PC-9 (cell line): ENCODE measurements around the gene TMOD2. TPM values are rescaled to one million over a fixed set of nuclear protein-coding genes. Genes with fewer than 3 reads are reported as not detected.

ENCODE experiments used
- BruUV-seq: library from RNA; stranded (reverse); fragments of 400-500 nt; replicated peaks from 2 replicates; lab custom pipeline; 2021; lab: Mats Ljungman, UMichigan
- CTCF ChIA-PET: fragments of 300-600 bp; sonication (Branson Sonifier 250); formaldehyde crosslinking; loops from one replicate; lab custom pipeline; 2022; ENCODE audit warnings: antibody characterized with exemption; lab: Charles Lee
- POLR2A ChIA-PET: fragments of 300-600 bp; sonication (Branson Sonifier 250); formaldehyde crosslinking; loops from one replicate; lab custom pipeline; 2022; ENCODE audit warnings: antibody characterized with exemption; ENCODE audit not compliant: unreplicated experiment; lab: Charles Lee
- DNase-seq, 2 experiments: peaks; one replicate each; pipeline versions ENCODE4 v3.0.0 to v3.0.0-alpha.2; 2015 to 2022; ENCODE audit warnings: mixed read lengths in 1 of 2
- H2AFZ ChIP-seq: fragments of 200-600 bp; sonication (generic); 2 replicates; pipeline ENCODE4 v1.8.1; 2017; ENCODE audit warnings: antibody characterized with exemption
- H3F3A ChIP-seq: fragments of 200-600 bp; sonication (generic); 2 replicates; pipeline ENCODE4 v1.8.1; 2017; ENCODE audit warnings: antibody characterized with exemption, mild to moderate bottlenecking, low read depth; ENCODE audit not compliant: insufficient read depth
- H3K27ac ChIP-seq: fragments of 200-600 bp; sonication (generic); 2 replicates; pipeline ENCODE4 v1.6.1; 2016; ENCODE audit warnings: mixed run types
- H3K27me3 ChIP-seq: fragments of 200-600 bp; sonication (generic); 2 replicates; pipeline ENCODE4 v1.6.1; 2016; ENCODE audit warnings: low read depth, mixed run types; ENCODE audit not compliant: insufficient read depth
- H3K36me3 ChIP-seq: fragments of 200-600 bp; sonication (generic); 2 replicates; pipeline ENCODE4 v1.6.1; 2016; ENCODE audit warnings: low read depth, mixed run types
- H3K4me1 ChIP-seq: fragments of 200-600 bp; sonication (generic); replicated peaks from 2 replicates; pipeline ENCODE4 v1.6.1; 2016; ENCODE audit warnings: mixed run types; ENCODE audit not compliant: insufficient read depth
- H3K4me2 ChIP-seq: fragments of 200-600 bp; sonication (generic); 2 replicates; pipeline ENCODE4 v1.6.1; 2017; ENCODE audit warnings: mixed run types
- H3K4me3 ChIP-seq: fragments of 200-600 bp; sonication (generic); 2 replicates; pipeline ENCODE4 v1.6.1; 2016; ENCODE audit warnings: mixed run types
- H3K79me2 ChIP-seq: fragments of 200-600 bp; sonication (generic); 2 replicates; pipeline ENCODE4 v1.6.1; 2017; ENCODE audit warnings: low read depth, mixed run types
- H3K9me2 ChIP-seq: fragments of 200-600 bp; sonication (generic); 2 replicates; pipeline ENCODE4 v1.8.1; 2017; ENCODE audit warnings: mild to moderate bottlenecking; ENCODE audit not compliant: insufficient read depth
- H3K9me3 ChIP-seq: fragments of 200-600 bp; sonication (generic); 2 replicates; pipeline ENCODE4 v1.8.1; 2016; ENCODE audit warnings: low read depth; ENCODE audit not compliant: insufficient read depth
- H4K20me1 ChIP-seq: fragments of 200-600 bp; sonication (generic); 2 replicates; pipeline ENCODE4 v1.8.1; 2017; ENCODE audit not compliant: insufficient read depth
- CTCF ChIP-seq: fragments of 200-600 bp; sonication (generic); conservative IDR thresholded peaks from 2 replicates; pipeline ENCODE4 v1.6.1; 2017; ENCODE audit warnings: mixed run types, antibody characterized with exemption, mild to moderate bottlenecking, moderate library complexity
- EZH2 ChIP-seq: fragments of 200-600 bp; sonication (generic); IDR thresholded peaks from 2 replicates; pipeline ENCODE4 v1.8.0; 2017; ENCODE audit warnings: antibody characterized with exemption, low read depth
- intact Hi-C: fragments of 100-400 bp; cut with micrococcal nuclease; formaldehyde crosslinking; loops from one replicate; pipeline ENCODE4 v1.10.0; 2022; ENCODE audit not compliant: unreplicated experiment
- total RNA-seq: library from RNA; stranded (reverse); gene quantifications from 2 replicates; pipeline ENCODE4 v1.2.3, GENCODE V29; 2021

Gene TMOD2
- total RNA-seq, 1 experiment from 2014 or later, result 4.2 TPM

- POLR2A ChIA-PET, result interaction anchor here (0.6 kb wide), 1 partner anchor 249 kb away, joined by 3 read pairs; no protein-coding TSS in a partner anchor
- intact Hi-C loops, result no loop called here
- Histone ChIP-seq H3K79me2 (no peaks in the 10 kb centered on the region), H3K36me3 (no peaks in the 10 kb centered on the region), H3F3A (no peaks in the 10 kb centered on the region), H3K27ac (no peak overlapping the region), H2AFZ (no peak overlapping the region), H3K4me1 (peaks cover 16% of the 10 kb centered on the region), H3K27me3 (no peaks in the 10 kb centered on the region), H3K9me3 (peaks cover 9% of the 10 kb centered on the region; the same call in 1 of the 2 replicates), H3K4me2 (no peak overlapping the region), H3K9me2 (no peaks in the 10 kb centered on the region), H4K20me1 (no peaks in the 10 kb centered on the region), H3K4me3 (no peak overlapping the region)
- no TSS peak for BruUV-seq
- TF ChIP-seq EZH2, result no peak
- no peak for TF ChIP-seq CTCF
- CTCF ChIA-PET, result no interaction called here
- no peak for DNase-seq
Measured at GRCh38 chr15:51818150-51818549, 66.8 kb downstream of the TMOD2 start.

GRCh38 chr15:51825698-51826097 lies 74.3 kb downstream of the TMOD2 start:
- POLR2A ChIA-PET, result interaction anchor here (0.6 kb wide), 1 partner anchor 11 kb away, joined by 3 read pairs; no protein-coding TSS in a partner anchor
- peaks cover 15% of the 10 kb centered on the region for H3F3A ChIP-seq
- DNase-seq, result peak; percentile 44 to 65
- no peaks in the 10 kb centered on the region for H3K36me3 ChIP-seq
- peaks cover 9% of the 10 kb centered on the region; the same call in 1 of the 2 replicates for H3K9me3 ChIP-seq
- intact Hi-C loops, result no loop called here
- peaks cover 12% of the 10 kb centered on the region for H3K79me2 ChIP-seq
- H3K27me3 ChIP-seq, result no peaks in the 10 kb centered on the region
- no peak overlapping the region for H2AFZ ChIP-seq
- BruUV-seq, result no TSS peak
- CTCF ChIA-PET, result interaction anchor here (0.5 to 0.9 kb wide), 4 partner anchors 18 to 175 kb away, joined by 3 read pairs; no protein-coding TSS in a partner anchor
- H3K4me1 ChIP-seq, result peaks cover 35% of the 10 kb centered on the region
- TF ChIP-seq EZH2, result no peak
- TF ChIP-seq CTCF, result no peak
- H3K9me2 ChIP-seq, result no peaks in the 10 kb centered on the region
- no peak overlapping the region for H3K4me3 ChIP-seq
- H3K27ac ChIP-seq, result peak overlapping the region; percentile 28
- H3K4me2 ChIP-seq, result no peak overlapping the region
- H4K20me1 ChIP-seq, result peaks cover under 1% of the 10 kb centered on the region

- peak overlapping the region; percentile 79 for H2AFZ ChIP-seq
- intact Hi-C loops, result loop anchor here (1.0 kb wide), 4 partner anchors 18 to 79 kb away; no protein-coding TSS in a partner anchor
- H3K36me3 ChIP-seq, result no peaks in the 10 kb centered on the region; the same call in 1 of the 2 replicates
- peak overlapping the region; percentile 95 for H3K4me2 ChIP-seq
- no peaks in the 10 kb centered on the region for H3K9me2 ChIP-seq
- H3K4me3 ChIP-seq, result peak overlapping the region; percentile 71
- no peaks in the 10 kb centered on the region for H3K9me3 ChIP-seq
- CTCF ChIA-PET, result interaction anchor here (0.6 to 1.6 kb wide), 2 partner anchors 42 to 52 kb away, joined by 4 to 5 read pairs; no protein-coding TSS in a partner anchor
- H3F3A ChIP-seq, result peaks cover 15% of the 10 kb centered on the region
- H3K27ac ChIP-seq, result peak overlapping the region; percentile 97
- POLR2A ChIA-PET, result interaction anchor here (0.6 to 1.9 kb wide), 8 partner anchors 18 to 772 kb away, joined by 3 to 23 read pairs (median 6); no protein-coding TSS in a partner anchor
- peaks cover 43% of the 10 kb centered on the region for H3K79me2 ChIP-seq
- peaks cover 11% of the 10 kb centered on the region for H4K20me1 ChIP-seq
- peaks cover 62% of the 10 kb centered on the region for H3K4me1 ChIP-seq
- no peak for TF ChIP-seq CTCF
- no peak for TF ChIP-seq EZH2
- DNase-seq, result peak; percentile 79 to 86
- H3K27me3 ChIP-seq, result no peaks in the 10 kb centered on the region
- BruUV-seq, result no TSS peak
Measured at GRCh38 chr15:51828621-51829375, 77.4 kb downstream of the TMOD2 start.
